ENCODE results near the gene DCX. TPM values are rescaled to one million over a fixed set of nuclear protein-coding genes. Genes with fewer than 3 reads are reported as not detected.
A peak's percentile ranks its signal among the peaks of the same experiment; 100 is the strongest.

The DCX gene
- total and polyA plus RNA-seq, 2 of the 13 experiments (the other 11 are each of a cell fraction or from before 2014, with no cell fraction given) = not detected

- ATAC-seq (no peak), FAIRE-seq (peak; percentile 64), DNase-seq (ENCODE audit: low spot score) (peak; percentile 21)
- Histone ChIP-seq H4K20me1 (ENCODE audit: insufficient read depth, low read length) (no peaks in the 10 kb centered on the region), H3K4me3 (replicated peaks in 1 of 3; ENCODE audit: insufficient read depth in 1 of 3, low read depth in 2 of 3, low read length in 3 of 3) (no peak overlapping the region), H3K36me3 (replicated peaks in 1 of 2; ENCODE audit: control insufficient read depth in 1 of 2, insufficient read depth in 2 of 2, low read length in 2 of 2) (no peaks in the 10 kb centered on the region), H3K79me2 (ENCODE audit: insufficient read depth, low read length) (no peaks in the 10 kb centered on the region), H3K9ac (ENCODE audit: insufficient read depth, low read depth, low read length) (no peak overlapping the region), H3K27me3 (ENCODE audit: control insufficient read depth in 1 of 2, insufficient read depth in 2 of 2, low read length in 2 of 2) (no peaks in the 10 kb centered on the region), H3K27ac (ENCODE audit: extremely low read length, insufficient read depth, low read length) (no peak overlapping the region), H3K4me1 (ENCODE audit: insufficient read depth, low read length) (no peaks in the 10 kb centered on the region), H3K9me3 (ENCODE audit: low read length) (no peaks in the 10 kb centered on the region), H3K4me2 (ENCODE audit: low read depth, low read length) (no peak overlapping the region), H2AFZ (ENCODE audit: low read length) (no peak overlapping the region)
- intact Hi-C loops (cut with micrococcal nuclease; ENCODE audit: unreplicated experiment) = no loop called here
- in situ Hi-C loops (cut with HindIII; ENCODE audit: extremely low pct_ligation_motif_present, low pct_unique_long_range_greater_than_20kb) = loop anchor here (25.0 kb wide), 1 partner anchor 283 kb away; no protein-coding TSS in a partner anchor
- 0% methylated on average over 3 of the region's 3 CpGs for whole genome bisulfite sequencing (ENCODE audit: low lambda C conversion rate)
- POLR2A ChIA-PET = no interaction called here
- no TSS peak for BruUV-seq (replicated peaks)
- TF ChIP-seq TAF1 (CRISPR knock-in tag; IDR thresholded peaks at IDR 0.05) (no peak), STAG1 (CRISPR knock-in tag; IDR thresholded peaks at IDR 0.05) (peak; percentile 34), CTCF (CRISPR knock-in tag; IDR thresholded peaks at IDR 0.05) (peak; percentile 51)
- CTCF ChIA-PET (ENCODE audit: low intra/inter-chr PET ratio, low total read pairs) = interaction anchor here (0.7 kb wide), 1 partner anchor 453 kb away, joined by 3 read pairs; no protein-coding TSS in a partner anchor
Observed at GRCh38 chrX:111445485-111445884, 33.5 kb upstream of the DCX start.

- Histone ChIP-seq H3K4me2 (ENCODE audit: low read depth, low read length) (no peak overlapping the region), H3K4me3 (replicated peaks in 1 of 3; ENCODE audit: insufficient read depth in 1 of 3, low read depth in 2 of 3, low read length in 3 of 3) (no peak overlapping the region), H4K20me1 (ENCODE audit: insufficient read depth, low read length) (no peaks in the 10 kb centered on the region), H2AFZ (ENCODE audit: low read length) (no peak overlapping the region), H3K4me1 (ENCODE audit: insufficient read depth, low read length) (no peaks in the 10 kb centered on the region), H3K9me3 (ENCODE audit: low read length) (no peaks in the 10 kb centered on the region), H3K27me3 (ENCODE audit: control insufficient read depth in 1 of 2, insufficient read depth in 2 of 2, low read length in 2 of 2) (no peaks in the 10 kb centered on the region), H3K36me3 (replicated peaks in 1 of 2; ENCODE audit: control insufficient read depth in 1 of 2, insufficient read depth in 2 of 2, low read length in 2 of 2) (no peaks in the 10 kb centered on the region), H3K9ac (ENCODE audit: insufficient read depth, low read depth, low read length) (no peak overlapping the region), H3K79me2 (ENCODE audit: insufficient read depth, low read length) (no peaks in the 10 kb centered on the region), H3K27ac (ENCODE audit: extremely low read length, insufficient read depth, low read length) (no peak overlapping the region)
- WGBS (ENCODE audit: low lambda C conversion rate) = 6% methylated on average over 6 of the region's 6 CpGs
- FAIRE-seq = no peak
- in situ Hi-C loops (cut with HindIII; ENCODE audit: extremely low pct_ligation_motif_present, low pct_unique_long_range_greater_than_20kb) (loop anchor here (25.0 kb wide), 1 partner anchor 283 kb away; no protein-coding TSS in a partner anchor), intact Hi-C loops (cut with micrococcal nuclease; ENCODE audit: unreplicated experiment) (no loop called here)
- POLR2A ChIA-PET = no interaction called here
- no TSS peak for BruUV-seq (replicated peaks)
- no peak for ATAC-seq
- no peak for DNase-seq (ENCODE audit: low spot score)
- CTCF ChIA-PET (ENCODE audit: low intra/inter-chr PET ratio, low total read pairs) = interaction anchor here (0.7 kb wide), 1 partner anchor 452 kb away, joined by 3 read pairs; no protein-coding TSS in a partner anchor
- no peak for TF ChIP-seq ZNF646 (CRISPR knock-in tag; IDR thresholded peaks at IDR 0.05)
- TF ChIP-seq, protein P1, sequence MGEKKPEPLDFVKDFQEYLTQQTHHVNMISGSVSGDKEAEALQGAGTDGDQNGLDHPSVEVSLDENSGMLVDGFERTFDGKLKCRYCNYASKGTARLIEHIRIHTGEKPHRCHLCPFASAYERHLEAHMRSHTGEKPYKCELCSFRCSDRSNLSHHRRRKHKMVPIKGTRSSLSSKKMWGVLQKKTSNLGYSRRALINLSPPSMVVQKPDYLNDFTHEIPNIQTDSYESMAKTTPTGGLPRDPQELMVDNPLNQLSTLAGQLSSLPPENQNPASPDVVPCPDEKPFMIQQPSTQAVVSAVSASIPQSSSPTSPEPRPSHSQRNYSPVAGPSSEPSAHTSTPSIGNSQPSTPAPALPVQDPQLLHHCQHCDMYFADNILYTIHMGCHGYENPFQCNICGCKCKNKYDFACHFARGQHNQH (CRISPR knock-in tag; IDR thresholded peaks at IDR 0.05) = no peak
- no peak for TF ChIP-seq ISX (CRISPR knock-in tag; conservative IDR thresholded peaks at IDR 0.05)
- TF ChIP-seq IRF9 (CRISPR knock-in tag; IDR thresholded peaks at IDR 0.05; ENCODE audit: borderline replicate concordance) = no peak
Observed at GRCh38 chrX:111444881-111445280, 32.9 kb upstream of the DCX start.

All from HepG2 (cell line).